ENCODE measurements around the gene NUP98. TPM values are rescaled to one million over a fixed set of nuclear protein-coding genes. Genes with fewer than 3 reads are reported as not detected.

NUP98 gene
- total and polyA plus RNA-seq, 2 of the 13 experiments (the other 11 are each of a cell fraction or from before 2014, with no cell fraction given) = 76.6 to 85.3 TPM

GRCh38 chr11:3783611-3784010, 13.7 kb downstream of the NUP98 start:
- Histone ChIP-seq H3K79me2 (ENCODE audit: insufficient read depth, low read length) (peaks cover 70% of the 10 kb centered on the region), H3K4me1 (ENCODE audit: insufficient read depth, low read length) (peaks cover 15% of the 10 kb centered on the region), H3K27me3 (ENCODE audit: control insufficient read depth in 1 of 2, insufficient read depth in 2 of 2, low read length in 2 of 2) (no peaks in the 10 kb centered on the region), H3K4me2 (ENCODE audit: low read depth, low read length) (no peak overlapping the region), H4K20me1 (ENCODE audit: insufficient read depth, low read length) (peaks cover 18% of the 10 kb centered on the region), H2AFZ (ENCODE audit: low read length) (no peak overlapping the region), H3K9ac (ENCODE audit: insufficient read depth, low read depth, low read length) (no peak overlapping the region), H3K36me3 (replicated peaks in 1 of 2; ENCODE audit: control insufficient read depth in 1 of 2, insufficient read depth in 2 of 2, low read length in 2 of 2) (peaks cover 8 to 47% of the 10 kb centered on the region in 2 experiments), H3K4me3 (replicated peaks in 1 of 3; ENCODE audit: insufficient read depth in 1 of 3, low read depth in 2 of 3, low read length in 3 of 3) (no peak overlapping the region), H3K27ac (ENCODE audit: extremely low read length, insufficient read depth, low read length) (no peak overlapping the region), H3K9me3 (ENCODE audit: low read length) (no peaks in the 10 kb centered on the region)
- DNase-seq (ENCODE audit: low spot score) = no peak
- BruUV-seq (replicated peaks) = no TSS peak
- WGBS (ENCODE audit: low lambda C conversion rate) = 96% methylated on average over 4 of the region's 4 CpGs
- FAIRE-seq = no peak
- ChIA-PET POLR2A (no interaction called here), CTCF (ENCODE audit: low intra/inter-chr PET ratio, low total read pairs) (no interaction called here)
- no peak for ATAC-seq
- in situ Hi-C loops (cut with HindIII; ENCODE audit: extremely low pct_ligation_motif_present, low pct_unique_long_range_greater_than_20kb) (no loop called here), intact Hi-C loops (cut with micrococcal nuclease; ENCODE audit: unreplicated experiment) (no loop called here)
- TF ChIP-seq ZNF44 (CRISPR knock-in tag; IDR thresholded peaks at IDR 0.05) (no peak), MTA1 (CRISPR knock-in tag; IDR thresholded peaks at IDR 0.05; ENCODE audit: borderline replicate concordance) (no peak), ZNF318 (CRISPR knock-in tag; IDR thresholded peaks at IDR 0.05) (no peak), ZKSCAN1 (IDR thresholded peaks at IDR 0.05; ENCODE audit: low read length) (no peak), HINFP (CRISPR knock-in tag; IDR thresholded peaks at IDR 0.05; ENCODE audit: low read depth) (no peak), ZNF441 (CRISPR knock-in tag; IDR thresholded peaks at IDR 0.05; ENCODE audit: borderline replicate concordance) (no peak), KAT7 (CRISPR knock-in tag; IDR thresholded peaks at IDR 0.05; ENCODE audit: borderline replicate concordance) (no peak)
